Naive thymus-derived CD4-positive, alpha-beta T cell (primary cell): ENCODE results near the gene RAPGEF4. TPM values are rescaled to one million over a fixed set of nuclear protein-coding genes. Genes with fewer than 3 reads are reported as not detected.

Source experiments
- ATAC-seq: fragments of 150-1000 bp; cut with Tn5 transposase; 2 replicates; pipeline ENCODE4 v1.10.0; 2021; ENCODE audit warnings: mild to moderate bottlenecking, moderate library complexity
- CTCF ChIA-PET: fragments of 350-600 bp; sonication (Branson Sonifier 250); formaldehyde crosslinking; loops from one replicate; lab custom pipeline; 2021; ENCODE audit warnings: antibody characterized with exemption; lab: Charles Lee
- POLR2A ChIA-PET: fragments of 350-600 bp; sonication (Branson Sonifier 250); formaldehyde crosslinking; loops from one replicate; lab custom pipeline; 2021; ENCODE audit warnings: antibody characterized with exemption, inconsistent platforms; lab: Charles Lee
- DNase-seq, 9 donors: peaks; one replicate each; pipeline versions ENCODE4 v3.0.0 to v3.0.0-alpha.2; 2020 to 2022; ENCODE audit warnings: mixed read lengths in 1 of 9
- H3K27ac ChIP-seq: one replicate; pipeline ENCODE4 v1.7.0; 2013; ENCODE audit warnings: mild to moderate bottlenecking, low read depth, low read length, moderate library complexity
- H3K27me3 ChIP-seq, 2 donors: one replicate each; pipeline ENCODE4 v1.7.0; 2013; ENCODE audit warnings: low read length in 2 of 2, mild to moderate bottlenecking in 2 of 2, moderate library complexity in 2 of 2; ENCODE audit not compliant: control insufficient read depth in 2 of 2, insufficient read depth in 2 of 2
- H3K36me3 ChIP-seq, 3 experiments: 1 replicate in 2 of 3; 2 replicates in 1 of 3; pipeline ENCODE4 v1.7.0; 2013; ENCODE audit warnings: low read length in 3 of 3, mild to moderate bottlenecking in 3 of 3, moderate library complexity in 1 of 3; ENCODE audit not compliant: insufficient read depth in 3 of 3, control insufficient read depth in 2 of 3
- H3K4me1 ChIP-seq, 2 donors: one replicate each; pipeline ENCODE4 v1.7.0; 2013; ENCODE audit warnings: low read length in 2 of 2, mild to moderate bottlenecking in 2 of 2, moderate library complexity in 1 of 2; ENCODE audit not compliant: control insufficient read depth in 2 of 2, insufficient read depth in 2 of 2
- H3K4me3 ChIP-seq: 2 replicates; pipeline ENCODE4 v1.7.0; 2013; ENCODE audit warnings: mild to moderate bottlenecking, low read length
- H3K9me3 ChIP-seq, 3 experiments: 1 replicate in 2 of 3; 2 replicates in 1 of 3; pipeline ENCODE4 v1.7.0; 2013; ENCODE audit warnings: low read length in 3 of 3; ENCODE audit not compliant: control insufficient read depth in 2 of 3
- H3K27ac Mint-ChIP-seq, 9 donors: one replicate each; pipeline ENCODE4 v1.8.0; 2020 to 2022; ENCODE audit warnings: mixed read lengths in 9 of 9, mild to moderate bottlenecking in 8 of 9, moderate library complexity in 5 of 9, inconsistent platforms in 2 of 9
- H3K27me3 Mint-ChIP-seq, 5 donors: one replicate each; pipeline ENCODE4 v1.8.0; 2021 to 2022; ENCODE audit warnings: mixed read lengths in 5 of 5, mild to moderate bottlenecking in 1 of 5
- H3K36me3 Mint-ChIP-seq, 5 donors: one replicate each; pipeline ENCODE4 v1.8.0; 2020 to 2022; ENCODE audit warnings: mixed read lengths in 5 of 5, mild to moderate bottlenecking in 3 of 5, inconsistent platforms in 1 of 5
- H3K4me1 Mint-ChIP-seq, 7 donors: one replicate each; pipeline ENCODE4 v1.8.0; 2020 to 2022; ENCODE audit warnings: mixed read lengths in 7 of 7, mild to moderate bottlenecking in 3 of 7, inconsistent platforms in 1 of 7
- H3K4me3 Mint-ChIP-seq, 10 donors: one replicate each; pipeline ENCODE4 v1.8.0; 2020 to 2022; ENCODE audit warnings: mild to moderate bottlenecking in 10 of 10, mixed read lengths in 10 of 10, moderate library complexity in 6 of 10, inconsistent platforms in 2 of 10
- H3K9me3 Mint-ChIP-seq, 11 donors: one replicate each; pipeline ENCODE4 v1.8.0; 2020 to 2022; ENCODE audit warnings: mixed read lengths in 11 of 11, mild to moderate bottlenecking in 4 of 11, inconsistent platforms in 1 of 11, moderate library complexity in 1 of 11
- intact Hi-C, 2 donors: fragments of 100-400 bp; cut with micrococcal nuclease; formaldehyde crosslinking; loops; one replicate each; pipeline ENCODE4 v1.15.1; 2023
- polyA plus RNA-seq, 2 donors: library from polyadenylated mRNA; unstranded; fragments of 300-500 nt; fragmentation: Illumina TruSeq; gene quantifications; one replicate each; pipeline ENCODE4 v1.2.3, GENCODE V29; 2021
- total RNA-seq, 6 experiments: library from RNA in 5 of 6; stranded (reverse) in 5 of 6; gene quantifications; 1 replicate in 5 of 6; 2 replicates in 1 of 6; pipeline ENCODE4 v1.2.3 and lab custom pipeline; 2021 to 2026

RAPGEF4 gene
- total and polyA plus RNA-seq, 7 experiments from 2014 or later = 0.39 to 2.5 (median 1.4) TPM; not detected in 2

DNA sequence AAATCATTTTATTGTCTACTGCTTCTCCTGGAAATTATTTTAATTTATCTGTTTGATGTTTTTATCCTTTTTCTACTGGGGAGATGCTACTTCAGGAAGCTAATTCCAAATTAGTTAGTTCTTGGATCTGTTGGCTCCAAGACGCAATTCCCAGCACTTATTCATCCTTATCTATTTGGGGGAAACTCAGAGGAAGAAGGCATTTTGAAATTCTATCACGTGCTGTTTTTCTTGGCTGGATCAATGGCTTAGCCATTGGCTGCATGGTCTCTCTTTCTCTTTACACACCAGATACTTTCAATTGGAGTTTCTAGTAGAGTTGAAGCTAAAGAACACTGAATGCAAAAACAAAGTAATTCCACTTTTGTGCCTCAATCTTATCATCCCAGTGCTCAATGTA lies 98.3 kb downstream of the RAPGEF4 start:
- Histone ChIP-seq H3K4me1 (no peaks in the 10 kb centered on the region), H3K27me3 (no peaks in the 10 kb centered on the region), H3K36me3 (no peaks in the 10 kb centered on the region), H3K9me3 (no peaks in the 10 kb centered on the region), H3K27ac (no peak overlapping the region), H3K4me3 (no peak overlapping the region)
- Mint-ChIP-seq H3K4me1 (peaks cover 0 to 7% (median 0%) of the 10 kb centered on the region in 7 donors), H3K4me3 (no peak overlapping the region), H3K36me3 (no peaks in the 10 kb centered on the region), H3K27ac (no peak overlapping the region), H3K9me3 (peaks cover 0 to 1% (median 0%) of the 10 kb centered on the region in 11 donors), H3K27me3 (peaks cover 5 to 17% (median 8%) of the 10 kb centered on the region in 5 donors)
- intact Hi-C loops = no loop called here
- no peak for DNase-seq
- no peak for ATAC-seq
- ChIA-PET POLR2A (no interaction called here), CTCF (interaction anchor here (0.6 kb wide), 1 partner anchor 716 kb away, joined by 4 read pairs; no protein-coding TSS in a partner anchor)

GRCh38 chr2:172834881-172835280 lies 99.2 kb downstream of the RAPGEF4 start:
- peaks cover 0 to 7% (median 0%) of the 10 kb centered on the region in 7 donors for H3K4me1 Mint-ChIP-seq
- Histone ChIP-seq H3K27me3 (no peaks in the 10 kb centered on the region), H3K27ac (no peak overlapping the region), H3K4me3 (no peak overlapping the region), H3K4me1 (no peaks in the 10 kb centered on the region), H3K36me3 (no peaks in the 10 kb centered on the region), H3K9me3 (no peaks in the 10 kb centered on the region)
- ATAC-seq (no peak), DNase-seq (no peak)
- H3K4me3 Mint-ChIP-seq = no peak overlapping the region
- intact Hi-C loops = no loop called here
- no peaks in the 10 kb centered on the region for H3K36me3 Mint-ChIP-seq
- no peak overlapping the region for H3K27ac Mint-ChIP-seq
- ChIA-PET CTCF (no interaction called here), POLR2A (interaction anchor here (0.7 kb wide), 1 partner anchor 1266 kb away, joined by 3 read pairs; no protein-coding TSS in a partner anchor)
- peaks cover 0 to 1% (median 0%) of the 10 kb centered on the region in 11 donors for H3K9me3 Mint-ChIP-seq
- peaks cover 5 to 17% (median 8%) of the 10 kb centered on the region in 5 donors for H3K27me3 Mint-ChIP-seq

GRCh38 chr2:172836347-172836821 lies 100.7 kb downstream of the RAPGEF4 start:
- ChIA-PET CTCF (no interaction called here), POLR2A (no interaction called here)
- Histone ChIP-seq H3K9me3 (no peaks in the 10 kb centered on the region), H3K27ac (no peak overlapping the region), H3K4me1 (no peaks in the 10 kb centered on the region), H3K36me3 (no peaks in the 10 kb centered on the region), H3K4me3 (no peak overlapping the region), H3K27me3 (no peaks in the 10 kb centered on the region)
- no peak overlapping the region for H3K27ac Mint-ChIP-seq
- H3K36me3 Mint-ChIP-seq = no peaks in the 10 kb centered on the region
- intact Hi-C loops = no loop called here
- ATAC-seq (peak; percentile 29), DNase-seq (no peak)
- H3K4me3 Mint-ChIP-seq = no peak overlapping the region
- H3K27me3 Mint-ChIP-seq = peaks cover 5 to 17% (median 8%) of the 10 kb centered on the region in 5 donors
- H3K9me3 Mint-ChIP-seq = peaks cover 0 to 1% (median 0%) of the 10 kb centered on the region in 11 donors
- H3K4me1 Mint-ChIP-seq = peaks cover 0 to 7% (median 0%) of the 10 kb centered on the region in 7 donors

GRCh38 chr2:172836827-172837226 lies 101.2 kb downstream of the RAPGEF4 start:
- no peak for DNase-seq
- Histone ChIP-seq H3K27ac (no peak overlapping the region), H3K36me3 (no peaks in the 10 kb centered on the region), H3K27me3 (no peaks in the 10 kb centered on the region), H3K9me3 (no peaks in the 10 kb centered on the region), H3K4me3 (no peak overlapping the region), H3K4me1 (no peaks in the 10 kb centered on the region)
- Mint-ChIP-seq H3K4me3 (no peak overlapping the region), H3K27me3 (peaks cover 5 to 17% (median 8%) of the 10 kb centered on the region in 5 donors), H3K36me3 (no peaks in the 10 kb centered on the region), H3K4me1 (peaks cover 0 to 7% (median 0%) of the 10 kb centered on the region in 7 donors), H3K9me3 (peaks cover 0 to 1% (median 0%) of the 10 kb centered on the region in 11 donors), H3K27ac (no peak overlapping the region)
- ChIA-PET CTCF (no interaction called here), POLR2A (no interaction called here)
- no peak for ATAC-seq
- intact Hi-C loops = no loop called here

GRCh38 chr2:172839446-172839845 lies 103.8 kb downstream of the RAPGEF4 start:
- no peak for DNase-seq
- no peak for ATAC-seq
- Histone ChIP-seq H3K4me1 (no peaks in the 10 kb centered on the region), H3K27ac (no peak overlapping the region), H3K36me3 (no peaks in the 10 kb centered on the region), H3K9me3 (no peaks in the 10 kb centered on the region), H3K27me3 (no peaks in the 10 kb centered on the region), H3K4me3 (no peak overlapping the region)
- Mint-ChIP-seq H3K27me3 (peaks cover 0 to 13% (median 4%) of the 10 kb centered on the region in 5 donors), H3K9me3 (peaks cover 0 to 1% (median 0%) of the 10 kb centered on the region in 11 donors), H3K4me1 (peaks cover 0 to 7% (median 0%) of the 10 kb centered on the region in 7 donors), H3K4me3 (no peak overlapping the region), H3K27ac (no peak overlapping the region), H3K36me3 (no peaks in the 10 kb centered on the region)
- CTCF ChIA-PET = no interaction called here
- intact Hi-C loops = no loop called here
- POLR2A ChIA-PET = no interaction called here

DNA sequence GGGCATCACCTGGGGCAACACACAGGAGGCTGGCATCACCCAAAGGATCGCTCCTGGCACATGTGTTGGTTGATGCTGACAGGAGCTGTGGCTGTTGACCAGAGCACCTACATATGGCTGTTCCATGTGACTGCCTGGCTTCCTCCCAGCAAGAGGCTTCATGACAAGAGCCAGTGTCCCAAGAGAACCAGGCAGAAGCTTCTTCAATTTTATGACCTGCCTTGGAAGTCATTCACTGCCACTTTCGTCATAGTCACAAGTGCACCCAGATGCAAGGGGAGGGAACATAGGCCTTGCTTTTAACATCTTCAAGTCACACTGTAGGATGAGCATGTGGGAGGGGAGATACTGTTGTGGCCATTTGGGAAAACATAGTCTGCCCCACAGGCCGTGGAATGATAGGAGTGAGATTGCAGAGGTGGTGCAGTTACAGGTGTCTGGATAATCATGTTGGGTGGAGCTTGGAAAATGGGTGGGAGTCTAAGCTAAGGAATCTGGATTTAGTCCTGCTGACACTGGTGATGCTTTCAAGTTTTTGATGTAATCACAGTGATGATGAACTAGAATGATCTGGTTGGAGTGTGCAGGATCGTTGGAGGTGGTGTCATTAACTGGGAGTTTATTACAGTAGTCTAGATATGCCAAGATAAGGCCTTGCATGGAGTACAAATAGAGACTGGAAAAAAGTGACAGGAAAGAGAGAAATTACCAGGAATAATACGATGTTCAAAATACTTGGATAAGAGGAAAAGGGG lies 107.0 kb downstream of the RAPGEF4 start:
- no peaks in the 10 kb centered on the region for H3K36me3 Mint-ChIP-seq
- DNase-seq (no peak), ATAC-seq (no peak)
- no peaks in the 10 kb centered on the region for H3K9me3 ChIP-seq
- H3K9me3 Mint-ChIP-seq = no peaks in the 10 kb centered on the region
- peaks cover 0 to 2% (median 0%) of the 10 kb centered on the region in 5 donors for H3K27me3 Mint-ChIP-seq
- H3K36me3 ChIP-seq = no peaks in the 10 kb centered on the region
- no peak overlapping the region for H3K27ac ChIP-seq
- H3K27ac Mint-ChIP-seq = no peak overlapping the region
- no peaks in the 10 kb centered on the region for H3K4me1 ChIP-seq
- no peaks in the 10 kb centered on the region for H3K4me1 Mint-ChIP-seq
- intact Hi-C loops = no loop called here
- CTCF ChIA-PET = no interaction called here
- no peak overlapping the region for H3K4me3 ChIP-seq
- no peaks in the 10 kb centered on the region for H3K27me3 ChIP-seq
- POLR2A ChIA-PET = no interaction called here
- H3K4me3 Mint-ChIP-seq = no peak overlapping the region

DNA sequence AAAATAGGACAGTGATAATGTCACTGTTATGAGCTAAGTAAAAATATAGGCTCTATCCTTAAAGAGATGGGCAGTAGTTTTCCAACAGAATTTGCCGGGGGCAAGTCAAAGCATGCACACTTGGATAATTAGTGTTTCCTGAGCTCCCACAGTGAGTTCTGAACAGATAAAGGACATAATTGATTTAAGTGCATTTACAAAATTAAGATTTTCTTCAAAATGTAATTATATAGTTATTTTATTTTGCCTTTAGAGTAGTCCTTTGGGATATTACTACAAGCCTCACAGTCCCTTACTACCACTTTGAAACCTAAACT lies 107.6 kb downstream of the RAPGEF4 start:
- H3K9me3 Mint-ChIP-seq = no peaks in the 10 kb centered on the region
- H3K36me3 ChIP-seq = no peaks in the 10 kb centered on the region
- no peaks in the 10 kb centered on the region for H3K36me3 Mint-ChIP-seq
- H3K9me3 ChIP-seq = no peaks in the 10 kb centered on the region
- no peaks in the 10 kb centered on the region for H3K4me1 ChIP-seq
- H3K27ac ChIP-seq = no peak overlapping the region
- no peak overlapping the region for H3K4me3 ChIP-seq
- no peak for DNase-seq
- no peaks in the 10 kb centered on the region for H3K27me3 ChIP-seq
- no peak overlapping the region for H3K27ac Mint-ChIP-seq
- intact Hi-C loops = no loop called here
- ChIA-PET POLR2A (no interaction called here), CTCF (no interaction called here)
- ATAC-seq = no peak
- no peaks in the 10 kb centered on the region for H3K4me1 Mint-ChIP-seq
- H3K4me3 Mint-ChIP-seq = no peak overlapping the region
- peaks cover 0 to 2% (median 0%) of the 10 kb centered on the region in 5 donors for H3K27me3 Mint-ChIP-seq
